H1 (cell line): ENCODE measurements around the gene PEX16. TPM values are rescaled to one million over a fixed set of nuclear protein-coding genes. Genes with fewer than 3 reads are reported as not detected.
A peak's percentile ranks its signal among the peaks of the same experiment; 100 is the strongest.

Source experiments
- CTCF ChIA-PET: fragments of 300-600 bp; sonication (Branson Sonifier 250); formaldehyde crosslinking; loops from one replicate; lab custom pipeline; 2021; ENCODE audit not compliant: partially characterized antibody; lab: Charles Lee
- POLR2A ChIA-PET: fragments of 300-600 bp; sonication (Branson Sonifier 250); formaldehyde crosslinking; loops from one replicate; lab custom pipeline; 2021; ENCODE audit warnings: inconsistent platforms; ENCODE audit not compliant: partially characterized antibody; lab: Charles Lee
- DNase-seq, 2 experiments: peaks; one replicate each; pipeline versions ENCODE4 v3.0.0 to v3.0.0-alpha.2; 2010 to 2022; ENCODE audit warnings: low spot score in 2 of 2, low read depth in 1 of 2, mixed read lengths in 1 of 2
- FAIRE-seq: peaks from 2 replicates; lab custom pipeline; 2011; peaks lifted over from hg19 to GRCh38; lab: Jason Lieb, UNC
- H2AFZ ChIP-seq: 2 replicates; pipeline ENCODE4 v1.8.1; 2012; ENCODE audit warnings: low read length, inconsistent platforms
- H2AK5ac ChIP-seq: 2 replicates; pipeline ENCODE4 v1.6.1; 2013; ENCODE audit warnings: low read depth, low read length
- H2BK120ac ChIP-seq: replicated peaks from 2 replicates; pipeline ENCODE3; 2013; ENCODE audit warnings: low read depth, low read length, inconsistent platforms
- H2BK12ac ChIP-seq: 2 replicates; pipeline ENCODE4 v1.6.1; 2013; ENCODE audit warnings: low read depth, low read length
- H2BK15ac ChIP-seq: 2 replicates; pipeline ENCODE4 v1.6.1; 2013; ENCODE audit warnings: low read length
- H2BK20ac ChIP-seq: 2 replicates; pipeline ENCODE4 v1.6.1; 2013; ENCODE audit warnings: low read length
- H2BK5ac ChIP-seq: 2 replicates; pipeline ENCODE4 v1.6.1; 2013; ENCODE audit warnings: low read depth, low read length
- H3K14ac ChIP-seq: 2 replicates; pipeline ENCODE4 v1.6.1; 2013; ENCODE audit warnings: inconsistent platforms; ENCODE audit not compliant: insufficient read length
- H3K18ac ChIP-seq: 2 replicates; pipeline ENCODE4 v1.6.1; 2013; ENCODE audit warnings: low read length; ENCODE audit errors: extremely low read depth
- H3K23ac ChIP-seq: 2 replicates; pipeline ENCODE4 v1.6.1; 2013; ENCODE audit warnings: inconsistent platforms; ENCODE audit not compliant: insufficient read length
- H3K23me2 ChIP-seq: 2 replicates; pipeline ENCODE4 v1.6.1; 2013; ENCODE audit warnings: low read depth, low read length
- H3K27ac ChIP-seq: 2 replicates; pipeline ENCODE4 v1.6.1; 2011; ENCODE audit warnings: low read depth, low read length, inconsistent platforms
- H3K27me3 ChIP-seq, 4 experiments: replicated peaks in 1 of 4; 1 replicate in 1 of 4; 2 replicates in 3 of 4; pipeline versions ENCODE4 v1.6.1 to v1.8.1; 2011 to 2013; ENCODE audit warnings: low read length in 3 of 4, mild to moderate bottlenecking in 3 of 4, inconsistent platforms in 2 of 4, mixed read lengths in 2 of 4, moderate library complexity in 1 of 4; ENCODE audit not compliant: control insufficient read depth in 3 of 4, insufficient read depth in 3 of 4; ENCODE audit errors: extremely low read depth in 1 of 4
- H3K36me3 ChIP-seq, 4 experiments: 2 replicates each; pipeline versions ENCODE4 v1.6.1 to v1.8.1; 2011 to 2013; ENCODE audit warnings: mild to moderate bottlenecking in 4 of 4, low read length in 3 of 4, moderate library complexity in 2 of 4, control low read depth in 1 of 4, inconsistent platforms in 1 of 4; ENCODE audit not compliant: insufficient read depth in 4 of 4, control insufficient read depth in 2 of 4
- H3K4ac ChIP-seq: replicated peaks from 2 replicates; pipeline ENCODE3; 2013; ENCODE audit warnings: low read length, low read depth, mixed read lengths, inconsistent platforms; ENCODE audit not compliant: insufficient read length
- H3K4me1 ChIP-seq, 4 experiments: replicated peaks in 1 of 4; 1 replicate in 1 of 4; 2 replicates in 3 of 4; pipeline versions ENCODE4 v1.6.1 to v1.8.1; 2011 to 2013; ENCODE audit warnings: low read length in 3 of 4, inconsistent platforms in 2 of 4, mixed read lengths in 1 of 4; ENCODE audit not compliant: insufficient read depth in 4 of 4, control insufficient read depth in 3 of 4
- H3K4me2 ChIP-seq, 2 experiments: 2 replicates each; pipeline versions ENCODE4 v1.6.1 to v1.8.1; 2011 to 2013; ENCODE audit warnings: low read depth in 2 of 2, low read length in 2 of 2, control low read depth in 1 of 2, inconsistent platforms in 1 of 2, mild to moderate bottlenecking in 1 of 2; ENCODE audit not compliant: insufficient read depth in 1 of 2
- H3K4me3 ChIP-seq, 4 experiments: fragments of 200-600, 300-600 bp in 1 of 4; sonication (generic), shearing (Covaris generic), sonication (Bioruptor Twin) in 1 of 4; 2 replicates each; pipeline versions ENCODE4 v1.5.1 to v1.8.1; 2011 to 2016; ENCODE audit warnings: low read length in 4 of 4, low read depth in 3 of 4, control low read depth in 2 of 4, inconsistent platforms in 2 of 4, mild to moderate bottlenecking in 2 of 4, mixed read lengths in 1 of 4, moderate library complexity in 1 of 4; ENCODE audit not compliant: insufficient read depth in 2 of 4; ENCODE audit errors: extremely low read depth in 1 of 4
- H3K56ac ChIP-seq: replicated peaks from 2 replicates; pipeline ENCODE3; 2013; ENCODE audit warnings: low read depth, mild to moderate bottlenecking, mixed read lengths, low read length, inconsistent platforms; ENCODE audit not compliant: insufficient read length
- H3K79me1 ChIP-seq: 2 replicates; pipeline ENCODE4 v1.6.1; 2013; ENCODE audit warnings: low read depth, low read length, control low read depth
- H3K79me2 ChIP-seq, 2 experiments: 2 replicates each; pipeline versions ENCODE4 v1.6.1 to v1.8.1; 2012 to 2013; ENCODE audit warnings: low read length in 2 of 2, mild to moderate bottlenecking in 2 of 2, inconsistent platforms in 1 of 2; ENCODE audit not compliant: insufficient read depth in 2 of 2, control insufficient read depth in 1 of 2
- H3K9ac ChIP-seq, 4 experiments: replicated peaks in 1 of 4; 1 replicate in 1 of 4; 2 replicates in 3 of 4; pipeline versions ENCODE4 v1.6.1 to v1.8.1; 2011 to 2013; ENCODE audit warnings: low read depth in 3 of 4, low read length in 3 of 4, control low read depth in 2 of 4, mild to moderate bottlenecking in 2 of 4, moderate library complexity in 2 of 4, inconsistent platforms in 1 of 4; ENCODE audit errors: extremely low read depth in 1 of 4
- H3K9me3 ChIP-seq, 2 experiments: 2 replicates each; pipeline versions ENCODE4 v1.6.1 to v1.8.1; 2012 to 2013; ENCODE audit warnings: mild to moderate bottlenecking in 2 of 2, moderate library complexity in 2 of 2, control low read depth in 1 of 2, inconsistent platforms in 1 of 2, low read depth in 1 of 2, low read length in 1 of 2, mixed read lengths in 1 of 2; ENCODE audit not compliant: insufficient read depth in 2 of 2
- H4K20me1 ChIP-seq, 2 experiments: replicated peaks in 1 of 2; 2 replicates each; pipeline versions ENCODE3 to v1.8.1; 2011 to 2013; ENCODE audit warnings: inconsistent platforms in 2 of 2, low read length in 2 of 2, mild to moderate bottlenecking in 1 of 2; ENCODE audit not compliant: insufficient read depth in 2 of 2, control insufficient read depth in 1 of 2
- H4K5ac ChIP-seq: 2 replicates; pipeline ENCODE4 v1.6.1; 2013; ENCODE audit warnings: low read length, low read depth, mixed read lengths, inconsistent platforms; ENCODE audit not compliant: insufficient read length
- H4K8ac ChIP-seq: 2 replicates; pipeline ENCODE4 v1.8.0; 2013; ENCODE audit warnings: mild to moderate bottlenecking, moderate library complexity, low read length, inconsistent platforms; ENCODE audit not compliant: insufficient read depth; ENCODE audit errors: extremely low read depth
- H4K91ac ChIP-seq: replicated peaks from 2 replicates; pipeline ENCODE3; 2013; ENCODE audit warnings: low read length, mixed read lengths, inconsistent platforms; ENCODE audit not compliant: insufficient read length
- ASH2L ChIP-seq: fragments of 200-600, 300-600 bp; sonication (generic); IDR thresholded peaks from one replicate; pipeline ENCODE4 v1.7.1; 2017; ENCODE audit warnings: low read length
- BCL11A ChIP-seq, 2 experiments: IDR thresholded peaks; one replicate each; pipeline ENCODE4 v1.6.1; 2011; ENCODE audit warnings: low read depth in 2 of 2, low read length in 2 of 2, mild to moderate bottlenecking in 2 of 2
- CEBPB ChIP-seq: IDR thresholded peaks from 2 replicates; pipeline ENCODE4 v1.6.1; 2012; ENCODE audit warnings: low read depth, low read length
- CTBP2 ChIP-seq: IDR thresholded peaks from 2 replicates; pipeline ENCODE4 v1.7.0; 2011; ENCODE audit warnings: borderline replicate concordance, mild to moderate bottlenecking, moderate library complexity, mixed read lengths, low read length; ENCODE audit not compliant: insufficient read depth, insufficient read length
- CTCF ChIP-seq, 3 experiments: IDR thresholded peaks; 1 replicate in 2 of 3; 2 replicates in 1 of 3; pipeline versions ENCODE4 v1.5.1 to v1.6.1; 2011; ENCODE audit warnings: low read length in 3 of 3, mild to moderate bottlenecking in 3 of 3, inconsistent platforms in 2 of 3, low read depth in 1 of 3, moderate library complexity in 1 of 3; ENCODE audit not compliant: insufficient read depth in 1 of 3; ENCODE audit errors: control extremely low read depth in 1 of 3
- GTF2F1 ChIP-seq: IDR thresholded peaks from 2 replicates; pipeline ENCODE4 v1.6.1; 2012; ENCODE audit warnings: low read depth, low read length, improper control_type of control experiment, borderline replicate concordance
- MAFK ChIP-seq: IDR thresholded peaks from 2 replicates; pipeline ENCODE4 v1.6.1; 2012; ENCODE audit warnings: low read depth, mild to moderate bottlenecking, improper control_type of control experiment, low read length
- NANOG ChIP-seq: IDR thresholded peaks from 2 replicates; pipeline ENCODE4 v1.6.1; 2011; ENCODE audit warnings: low read length, low read depth, mild to moderate bottlenecking, inconsistent platforms; ENCODE audit not compliant: insufficient read depth, poor library complexity, severe bottlenecking
- SUZ12 ChIP-seq: fragments of 200-600 bp; sonication (generic); IDR thresholded peaks from 2 replicates; pipeline ENCODE4 v1.6.1; 2012; ENCODE audit warnings: mild to moderate bottlenecking, inconsistent platforms, low read length, moderate library complexity, mixed read lengths
- WGBS, 2 experiments: shearing (Covaris generic) in 1 of 2; methylation state at CpG; one replicate each; pipeline versions ENCODE4 v1.1.6 to v1.1.7; 2013 to 2015; ENCODE audit warnings: low lambda C conversion rate in 2 of 2, mixed read lengths in 2 of 2, inconsistent platforms in 1 of 2, low coverage in 1 of 2, missing lambda C conversion rate in 1 of 2; ENCODE audit not compliant: insufficient replicate concordance in 2 of 2, insufficient coverage in 1 of 2, insufficient read length in 1 of 2; ENCODE audit errors: extremely low coverage in 1 of 2, missing lambda C conversion rate in 1 of 2; 5-methylcytosine and 5-hydroxymethylcytosine counted together
- polyA plus RNA-seq, 7 experiments: library from polyadenylated mRNA; depleted of rRNA in 3 of 7; stranded (reverse) in 5 of 7; unstranded in 2 of 7; fragments of >200 nt in 5 of 7; fragments of 200-250 nt in 2 of 7; gene quantifications; 1 replicate in 5 of 7; 2 replicates in 1 of 7; 4 replicates in 1 of 7; pipeline versions ENCODE4 v1.2.1 to v1.2.3, GENCODE V29; 2011 to 2013; ENCODE audit warnings: missing spikeins in 2 of 7, mixed read lengths in 2 of 7
- total RNA-seq: library from RNA; stranded (reverse); fragmentation: NEBNext Ultra II Directional; extraction: Animal tissue kit (Norgen Biotek cat#: 25700); gene quantifications from 2 replicates; pipeline ENCODE4 v1.2.1, GENCODE V29; 2021

The PEX16 gene
- total and polyA plus RNA-seq, 2 of the 8 experiments (the other 6 are each of a cell fraction or from before 2014, with no cell fraction given) = 29.2 to 36.0 TPM

- 88% methylated on average over 4 of the region's 8 CpGs; no CpG with 5 or more reads in 1 of the 2 experiments for WGBS, 2 experiments
- Histone ChIP-seq H3K18ac (no peak overlapping the region; the same call in 1 of the 2 replicates), H2BK15ac (peak overlapping the region; percentile 72; the same call in 1 of the 2 replicates), H2AFZ (no peak overlapping the region), H2BK120ac (no peak overlapping the region), H3K79me1 (peaks cover 1% of the 10 kb centered on the region), H3K4ac (peak overlapping the region; percentile 88), H4K91ac (peak overlapping the region; percentile 67), H4K8ac (no peak overlapping the region), H3K36me3 (no peaks in the 10 kb centered on the region), H3K23ac (no peak overlapping the region), H3K14ac (no peak overlapping the region), H3K9ac (no peak overlapping the region), H3K4me1 (peaks cover 0 to 25% (median 20%) of the 10 kb centered on the region in 4 experiments; a peak in 6 of 7 replicates), H3K79me2 (no peaks in the 10 kb centered on the region; a peak in 1 of 4 replicates), H2BK20ac (0 out of 2 replicates have a peak overlapping the region, but pooled peaks have one; percentile 72), H3K9me3 (no peaks in the 10 kb centered on the region), H3K23me2 (peaks cover 6% of the 10 kb centered on the region), H3K27ac (no peak overlapping the region), H2BK5ac (peak overlapping the region; percentile 35; the same call in 1 of the 2 replicates), H3K4me2 (peak overlapping the region; percentile 42 to 67; a peak in 2 of 4 replicates), H4K5ac (peak overlapping the region; percentile 23), H3K56ac (no peak overlapping the region), H3K4me3 (no peak overlapping the region), H2AK5ac (no peak overlapping the region), H4K20me1 (peaks cover 3 to 10% of the 10 kb centered on the region in 2 experiments), H2BK12ac (no peak overlapping the region), H3K27me3 (peaks cover 0 to 2% (median 1%) of the 10 kb centered on the region in 4 experiments; a peak in 1 of 7 replicates)
- CTCF ChIA-PET = interaction anchor here (0.6 to 7.7 kb wide), 10 partner anchors 9 to 391 kb away, joined by 3 to 69 read pairs (median 3); no protein-coding TSS in a partner anchor
- FAIRE-seq (no peak), DNase-seq (no peak)
- POLR2A ChIA-PET = interaction anchor here (1.1 to 3.8 kb wide), 8 partner anchors 9 to 49 kb away, joined by 3 to 21 read pairs (median 4); partner anchors contain the start of genes CRY2, LARGE2 and PEX16
- TF ChIP-seq BCL11A (IDR thresholded peaks at IDR 0.05; ENCODE audit: low read depth in 2 of 2, low read length in 2 of 2) (no peak), CEBPB (no peak), CTCF (IDR thresholded peaks at IDR 0.05; ENCODE audit: control extremely low read depth in 1 of 3, insufficient read depth in 1 of 3, low read depth in 1 of 3, low read length in 3 of 3) (no peak), CTBP2 (no peak), GTF2F1 (no peak), ASH2L (no peak), NANOG (no peak), SUZ12 (no peak), MAFK (no peak)
These were observed 22.0 kb downstream of the PEX16 start for GRCh38 chr11:45895553-45896259.
